ENCODE results near the gene SOX6. TPM values are rescaled to one million over a fixed set of nuclear protein-coding genes. Genes with fewer than 3 reads are reported as not detected.

The SOX6 gene
- total RNA-seq, 4 donors from 2014 or later: 17.9 to 27.9 (median 23.3) TPM

GRCh38 chr11:16059332-16059731 lies 297.0 kb downstream of the SOX6 start:
- intact Hi-C loops (cut with DNase I): no loop called here
- no peaks in the 10 kb centered on the region for H3K4me1 ChIP-seq
- no peaks in the 10 kb centered on the region for H3K9me3 ChIP-seq
- H3K27ac ChIP-seq: no peak overlapping the region
- 76 to 86% methylated on average over 1 of the region's 1 CpG for WGBS, 2 donors
- TF ChIP-seq, protein P1, sequence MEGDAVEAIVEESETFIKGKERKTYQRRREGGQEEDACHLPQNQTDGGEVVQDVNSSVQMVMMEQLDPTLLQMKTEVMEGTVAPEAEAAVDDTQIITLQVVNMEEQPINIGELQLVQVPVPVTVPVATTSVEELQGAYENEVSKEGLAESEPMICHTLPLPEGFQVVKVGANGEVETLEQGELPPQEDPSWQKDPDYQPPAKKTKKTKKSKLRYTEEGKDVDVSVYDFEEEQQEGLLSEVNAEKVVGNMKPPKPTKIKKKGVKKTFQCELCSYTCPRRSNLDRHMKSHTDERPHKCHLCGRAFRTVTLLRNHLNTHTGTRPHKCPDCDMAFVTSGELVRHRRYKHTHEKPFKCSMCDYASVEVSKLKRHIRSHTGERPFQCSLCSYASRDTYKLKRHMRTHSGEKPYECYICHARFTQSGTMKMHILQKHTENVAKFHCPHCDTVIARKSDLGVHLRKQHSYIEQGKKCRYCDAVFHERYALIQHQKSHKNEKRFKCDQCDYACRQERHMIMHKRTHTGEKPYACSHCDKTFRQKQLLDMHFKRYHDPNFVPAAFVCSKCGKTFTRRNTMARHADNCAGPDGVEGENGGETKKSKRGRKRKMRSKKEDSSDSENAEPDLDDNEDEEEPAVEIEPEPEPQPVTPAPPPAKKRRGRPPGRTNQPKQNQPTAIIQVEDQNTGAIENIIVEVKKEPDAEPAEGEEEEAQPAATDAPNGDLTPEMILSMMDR (IDR thresholded peaks at IDR 0.05): no peak
- no peak for TF ChIP-seq POLR2A (IDR thresholded peaks at IDR 0.05)
- H3K27me3 ChIP-seq: no peaks in the 10 kb centered on the region
- no peak overlapping the region for H3K4me3 ChIP-seq (replicated peaks in 1 of 3)
- H3K36me3 ChIP-seq: no peaks in the 10 kb centered on the region
- no peak for DNase-seq

- intact Hi-C loops (cut with DNase I): no loop called here
- Histone ChIP-seq H3K9me3 (no peaks in the 10 kb centered on the region), H3K36me3 (no peaks in the 10 kb centered on the region), H3K4me1 (no peaks in the 10 kb centered on the region), H3K27ac (no peak overlapping the region), H3K4me3 (replicated peaks in 1 of 3) (no peak overlapping the region), H3K27me3 (no peaks in the 10 kb centered on the region)
- TF ChIP-seq, protein P1 (IDR thresholded peaks at IDR 0.05): no peak
- TF ChIP-seq POLR2A (IDR thresholded peaks at IDR 0.05): no peak
- no peak for DNase-seq
Measured at GRCh38 chr11:16058671-16059070, 297.7 kb downstream of the SOX6 start.

DNA sequence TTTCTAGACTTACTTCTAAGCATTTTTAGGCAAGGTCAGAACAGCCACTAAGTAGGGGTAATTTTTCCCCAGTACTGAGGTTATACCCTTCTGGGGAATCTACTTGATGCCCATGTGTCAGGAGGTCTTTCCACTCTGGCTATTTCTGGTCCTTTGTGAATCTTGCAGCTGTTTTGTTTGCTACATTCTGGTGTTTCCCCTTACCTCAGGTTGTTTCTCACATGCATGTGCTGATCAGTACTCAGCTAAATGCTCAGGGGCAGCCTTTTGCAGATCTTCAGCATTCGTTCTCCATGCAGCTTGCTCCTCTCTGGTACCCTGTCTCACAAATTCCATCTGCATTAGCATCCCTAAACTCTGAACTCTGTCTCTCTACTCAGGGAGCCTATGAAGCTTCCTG lies 303.6 kb downstream of the SOX6 start:
- H3K27me3 ChIP-seq: no peaks in the 10 kb centered on the region
- intact Hi-C loops (cut with DNase I): no loop called here

DNA sequence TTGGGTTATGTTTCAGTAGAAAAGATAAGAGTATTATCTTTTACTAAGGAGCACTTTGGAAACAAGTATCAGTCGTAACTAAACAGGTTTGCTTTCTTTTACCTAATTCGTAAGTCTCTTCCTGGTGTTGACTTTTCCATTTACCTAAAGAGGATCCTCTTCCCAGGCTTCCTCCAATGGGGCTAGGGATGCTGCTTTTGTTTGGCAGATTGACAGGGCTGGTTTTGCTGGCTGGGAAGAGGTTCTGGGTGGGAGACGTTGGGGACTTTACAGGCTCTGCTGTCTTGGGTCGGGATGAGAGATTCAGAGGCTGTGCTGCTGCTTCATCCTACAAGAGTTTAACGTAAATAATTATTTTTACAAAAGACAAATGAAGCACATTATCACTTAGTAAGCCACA lies 306.7 kb downstream of the SOX6 start:
- no peak overlapping the region for H3K4me3 ChIP-seq (replicated peaks in 1 of 3)
- TF ChIP-seq POLR2A (IDR thresholded peaks at IDR 0.05): no peak
- TF ChIP-seq, protein P1 (IDR thresholded peaks at IDR 0.05): no peak
- no peaks in the 10 kb centered on the region for H3K27me3 ChIP-seq
- no peaks in the 10 kb centered on the region for H3K4me1 ChIP-seq
- H3K9me3 ChIP-seq: no peaks in the 10 kb centered on the region
- H3K36me3 ChIP-seq: no peaks in the 10 kb centered on the region
- intact Hi-C loops (cut with DNase I): no loop called here
- H3K27ac ChIP-seq: no peak overlapping the region
- no peak for DNase-seq
- 79% methylated on average over 5 of the region's 5 CpGs for WGBS, 2 donors

More for the DNA sequence above, 303.6 kb downstream of the SOX6 start:
- TF ChIP-seq, protein P1 (IDR thresholded peaks at IDR 0.05): no peak
- no peak for TF ChIP-seq POLR2A (IDR thresholded peaks at IDR 0.05)
- H3K4me1 ChIP-seq: no peaks in the 10 kb centered on the region
- H3K4me3 ChIP-seq (replicated peaks in 1 of 3): no peak overlapping the region
- no peak overlapping the region for H3K27ac ChIP-seq
- WGBS, 2 donors: 85 to 92% methylated on average over 1 of the region's 1 CpG
- H3K9me3 ChIP-seq: no peaks in the 10 kb centered on the region
- H3K36me3 ChIP-seq: no peaks in the 10 kb centered on the region
- DNase-seq: no peak

GRCh38 chr11:16047073-16047472 lies 309.3 kb downstream of the SOX6 start:
- Histone ChIP-seq H3K4me1 (no peaks in the 10 kb centered on the region), H3K36me3 (no peaks in the 10 kb centered on the region), H3K9me3 (no peaks in the 10 kb centered on the region), H3K4me3 (replicated peaks in 1 of 3) (no peak overlapping the region), H3K27ac (no peak overlapping the region), H3K27me3 (no peaks in the 10 kb centered on the region)
- 81 to 84% methylated on average over 6 of the region's 6 CpGs for WGBS, 2 donors
- DNase-seq: no peak
- TF ChIP-seq POLR2A (IDR thresholded peaks at IDR 0.05): no peak
- TF ChIP-seq, protein P1 (IDR thresholded peaks at IDR 0.05): no peak
- intact Hi-C loops (cut with DNase I): no loop called here
